ENCODE data around the gene ME3.

Gene ME3

DNA sequence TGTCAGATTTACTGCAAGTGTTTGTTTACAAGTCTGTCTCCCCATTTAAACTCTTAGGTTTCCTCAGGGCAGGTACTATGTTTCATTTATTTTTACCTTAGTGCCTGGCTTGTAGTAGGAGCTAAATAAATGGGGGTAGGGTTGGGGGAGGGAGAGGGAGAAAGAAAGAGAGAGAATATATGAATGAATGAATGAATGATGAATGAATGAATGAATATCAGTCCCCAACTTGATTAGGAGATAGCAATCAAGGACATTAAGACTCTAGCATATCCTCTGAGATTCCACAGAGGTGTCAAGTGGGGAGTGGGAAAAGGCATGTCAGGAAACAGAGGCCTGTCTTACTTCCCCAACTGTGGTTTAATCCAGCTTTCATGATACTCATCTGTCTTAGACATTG is 83.2 kb downstream of the ME3 start:
- no peak overlapping the region for H3K4me3 ChIP-seq (ENCODE audit: low read length)
- no peak overlapping the region for H3K4me2 ChIP-seq (ENCODE audit: low read depth, low read length)
- no peaks in the 10 kb centered on the region for H3K9me3 ChIP-seq (replicated peaks; ENCODE audit: insufficient read depth, low read length)
- H3K4me1 ChIP-seq (ENCODE audit: low read length), result peaks cover 29% of the 10 kb centered on the region
- H3K36me3 ChIP-seq (replicated peaks; ENCODE audit: insufficient read depth, low read length), result no peaks in the 10 kb centered on the region
- DNase-seq, result no peak
- no peak overlapping the region for H3K27ac ChIP-seq (ENCODE audit: low read length)
- H3F3A ChIP-seq (ENCODE audit: insufficient read depth, low read length), result peaks cover 9% of the 10 kb centered on the region; the same call in 1 of the 2 replicates
- H3K79me2 ChIP-seq (ENCODE audit: low read length), result no peaks in the 10 kb centered on the region
- no peak overlapping the region for H2AFZ ChIP-seq (ENCODE audit: low read length)
- no peaks in the 10 kb centered on the region for H3K9me2 ChIP-seq (replicated peaks; ENCODE audit: insufficient read depth, low read length)
- no peaks in the 10 kb centered on the region for H3K27me3 ChIP-seq (replicated peaks; ENCODE audit: insufficient read depth, low read length)
- TF ChIP-seq EZH2 (optimal IDR thresholded peaks at IDR 0.05; ENCODE audit: low read depth, low read length), result no peak
- no peak for TF ChIP-seq EZH2phosphoT487 (IDR thresholded peaks at IDR 0.05; ENCODE audit: low read length)
- TF ChIP-seq, protein P1, sequence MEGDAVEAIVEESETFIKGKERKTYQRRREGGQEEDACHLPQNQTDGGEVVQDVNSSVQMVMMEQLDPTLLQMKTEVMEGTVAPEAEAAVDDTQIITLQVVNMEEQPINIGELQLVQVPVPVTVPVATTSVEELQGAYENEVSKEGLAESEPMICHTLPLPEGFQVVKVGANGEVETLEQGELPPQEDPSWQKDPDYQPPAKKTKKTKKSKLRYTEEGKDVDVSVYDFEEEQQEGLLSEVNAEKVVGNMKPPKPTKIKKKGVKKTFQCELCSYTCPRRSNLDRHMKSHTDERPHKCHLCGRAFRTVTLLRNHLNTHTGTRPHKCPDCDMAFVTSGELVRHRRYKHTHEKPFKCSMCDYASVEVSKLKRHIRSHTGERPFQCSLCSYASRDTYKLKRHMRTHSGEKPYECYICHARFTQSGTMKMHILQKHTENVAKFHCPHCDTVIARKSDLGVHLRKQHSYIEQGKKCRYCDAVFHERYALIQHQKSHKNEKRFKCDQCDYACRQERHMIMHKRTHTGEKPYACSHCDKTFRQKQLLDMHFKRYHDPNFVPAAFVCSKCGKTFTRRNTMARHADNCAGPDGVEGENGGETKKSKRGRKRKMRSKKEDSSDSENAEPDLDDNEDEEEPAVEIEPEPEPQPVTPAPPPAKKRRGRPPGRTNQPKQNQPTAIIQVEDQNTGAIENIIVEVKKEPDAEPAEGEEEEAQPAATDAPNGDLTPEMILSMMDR (IDR thresholded peaks at IDR 0.05; ENCODE audit: low read length), result no peak
- no peak overlapping the region for H3K9ac ChIP-seq (ENCODE audit: low read length)
- H4K20me1 ChIP-seq (ENCODE audit: insufficient read depth, low read length), result no peaks in the 10 kb centered on the region

DNA sequence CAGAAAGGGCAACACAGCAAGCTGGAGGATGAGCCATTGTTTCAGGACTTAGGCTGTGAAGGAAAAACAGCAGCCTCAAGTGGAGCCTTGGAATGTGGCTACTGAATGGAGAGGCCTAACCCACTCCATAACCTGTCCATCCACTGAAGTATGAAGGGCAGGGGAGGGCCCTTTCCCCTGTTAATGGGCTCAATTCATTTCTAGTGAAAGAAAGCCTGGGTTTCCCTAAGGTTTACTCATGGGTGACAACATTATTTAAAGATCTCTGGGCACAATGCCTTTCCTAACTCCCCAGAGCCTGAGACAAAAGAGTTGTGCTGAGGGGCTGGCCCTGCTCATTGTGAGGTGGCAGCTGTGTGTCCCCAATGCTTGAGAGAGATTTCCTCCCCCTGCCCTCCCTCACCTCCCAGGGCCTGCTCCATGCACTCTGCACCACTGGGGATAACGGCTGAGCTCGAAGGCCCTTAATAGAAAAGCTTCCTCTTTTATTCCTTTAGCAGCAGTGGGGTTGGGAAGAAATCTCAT is 83.8 kb downstream of the ME3 start:
- H3K4me1 ChIP-seq (ENCODE audit: low read length), result peaks cover 26% of the 10 kb centered on the region
- H3K9me3 ChIP-seq (replicated peaks; ENCODE audit: insufficient read depth, low read length), result no peaks in the 10 kb centered on the region
- no peak overlapping the region for H3K27ac ChIP-seq (ENCODE audit: low read length)
- peaks cover 9% of the 10 kb centered on the region; the same call in 1 of the 2 replicates for H3F3A ChIP-seq (ENCODE audit: insufficient read depth, low read length)
- no peak overlapping the region for H3K4me2 ChIP-seq (ENCODE audit: low read depth, low read length)
- no peak for DNase-seq
- no peak overlapping the region for H2AFZ ChIP-seq (ENCODE audit: low read length)
- H3K36me3 ChIP-seq (replicated peaks; ENCODE audit: insufficient read depth, low read length), result no peaks in the 10 kb centered on the region
- H3K9ac ChIP-seq (ENCODE audit: low read length), result no peak overlapping the region
- no peaks in the 10 kb centered on the region for H3K9me2 ChIP-seq (replicated peaks; ENCODE audit: insufficient read depth, low read length)
- no peak overlapping the region for H3K4me3 ChIP-seq (ENCODE audit: low read length)
- no peak for TF ChIP-seq EZH2 (optimal IDR thresholded peaks at IDR 0.05; ENCODE audit: low read depth, low read length)
- TF ChIP-seq EZH2phosphoT487 (IDR thresholded peaks at IDR 0.05; ENCODE audit: low read length), result no peak
- TF ChIP-seq, protein P1 (IDR thresholded peaks at IDR 0.05; ENCODE audit: low read length), result no peak
- H3K27me3 ChIP-seq (replicated peaks; ENCODE audit: insufficient read depth, low read length), result no peaks in the 10 kb centered on the region
- H3K79me2 ChIP-seq (ENCODE audit: low read length), result no peaks in the 10 kb centered on the region
- no peaks in the 10 kb centered on the region for H4K20me1 ChIP-seq (ENCODE audit: insufficient read depth, low read length)

- TF ChIP-seq EZH2 (optimal IDR thresholded peaks at IDR 0.05; ENCODE audit: low read depth, low read length) (no peak), EZH2phosphoT487 (IDR thresholded peaks at IDR 0.05; ENCODE audit: low read length) (no peak)
- TF ChIP-seq, protein P1 (IDR thresholded peaks at IDR 0.05; ENCODE audit: low read length), result no peak
Measured at GRCh38 chr11:86587264-86588193, 84.9 kb downstream of the ME3 start.

More at GRCh38 chr11:86587264-86588193, 84.9 kb downstream of the ME3 start:
- no peaks in the 10 kb centered on the region for H3F3A ChIP-seq (ENCODE audit: insufficient read depth, low read length)
- H3K36me3 ChIP-seq (replicated peaks; ENCODE audit: insufficient read depth, low read length), result no peaks in the 10 kb centered on the region
- H3K27me3 ChIP-seq (replicated peaks; ENCODE audit: insufficient read depth, low read length), result no peaks in the 10 kb centered on the region
- peaks cover 16% of the 10 kb centered on the region for H3K4me1 ChIP-seq (ENCODE audit: low read length)
- DNase-seq, result no peak
- no peak overlapping the region for H3K4me3 ChIP-seq (ENCODE audit: low read length)
- no peak overlapping the region for H2AFZ ChIP-seq (ENCODE audit: low read length)
- no peaks in the 10 kb centered on the region for H3K9me3 ChIP-seq (replicated peaks; ENCODE audit: insufficient read depth, low read length)
- H4K20me1 ChIP-seq (ENCODE audit: insufficient read depth, low read length), result no peaks in the 10 kb centered on the region
- H3K9me2 ChIP-seq (replicated peaks; ENCODE audit: insufficient read depth, low read length), result no peaks in the 10 kb centered on the region
- no peak overlapping the region for H3K9ac ChIP-seq (ENCODE audit: low read length)
- H3K79me2 ChIP-seq (ENCODE audit: low read length), result no peaks in the 10 kb centered on the region
- H3K27ac ChIP-seq (ENCODE audit: low read length), result no peak overlapping the region
- H3K4me2 ChIP-seq (ENCODE audit: low read depth, low read length), result no peak overlapping the region

Measured in MM.1S (cell line).